MCF 10A (cell line): ENCODE data around the gene TTC9C. TPM values are rescaled to one million over a fixed set of nuclear protein-coding genes. Genes with fewer than 3 reads are reported as not detected.

Experiments
- BruUV-seq: library from RNA; stranded (reverse); fragments of 400-500 nt; replicated peaks from 2 replicates; lab custom pipeline; 2021; lab: Mats Ljungman, UMichigan
- CTCF ChIA-PET: fragments of 300-600 bp; sonication (Branson Sonifier 250); formaldehyde crosslinking; extraction: SDS; loops from one replicate; lab custom pipeline; 2021; ENCODE audit warnings: antibody characterized with exemption, inconsistent platforms; lab: Yijun Ruan, JAX
- POLR2A ChIA-PET: fragments of 300-600, 350-650 bp; sonication (Branson Sonifier 250); formaldehyde crosslinking; extraction: SDS; loops from one replicate; lab custom pipeline; 2020; ENCODE audit warnings: antibody characterized with exemption, inconsistent platforms; lab: Yijun Ruan, JAX
- DNase-seq: peaks from one replicate; pipeline ENCODE4 v3.0.0-alpha.2; 2018; ENCODE audit not compliant: unreplicated experiment
- H3K27ac Mint-ChIP-seq: one replicate; pipeline ENCODE4 v1.8.0; 2022; ENCODE audit warnings: mild to moderate bottlenecking, low read depth, mixed read lengths; ENCODE audit not compliant: unreplicated experiment
- H3K27me3 Mint-ChIP-seq: one replicate; pipeline ENCODE4 v1.8.0; 2022; ENCODE audit warnings: mixed read lengths; ENCODE audit not compliant: insufficient read depth, unreplicated experiment
- H3K36me3 Mint-ChIP-seq: one replicate; pipeline ENCODE4 v1.8.0; 2022; ENCODE audit warnings: mild to moderate bottlenecking, moderate library complexity, mixed read lengths; ENCODE audit not compliant: insufficient read depth, unreplicated experiment
- H3K4me1 Mint-ChIP-seq: one replicate; pipeline ENCODE4 v1.8.0; 2022; ENCODE audit warnings: mixed read lengths; ENCODE audit not compliant: insufficient read depth, unreplicated experiment
- H3K4me3 Mint-ChIP-seq: one replicate; pipeline ENCODE4 v1.8.0; 2022; ENCODE audit warnings: mild to moderate bottlenecking, moderate library complexity, mixed read lengths; ENCODE audit not compliant: unreplicated experiment
- H3K9me3 Mint-ChIP-seq: one replicate; pipeline ENCODE4 v1.8.0; 2022; ENCODE audit warnings: mixed read lengths; ENCODE audit not compliant: unreplicated experiment
- CTCF ChIP-seq: fragments of 200-600 bp; IDR thresholded peaks from one replicate; pipeline ENCODE4 v1.8.0; 2022; ENCODE audit warnings: antibody characterized with exemption, mild to moderate bottlenecking; ENCODE audit not compliant: unreplicated experiment
- intact Hi-C: fragments of 100-400 bp; cut with micrococcal nuclease; formaldehyde crosslinking; loops from 2 replicates; pipeline ENCODE4 v1.14.1; 2022
- total RNA-seq: library from RNA; stranded (reverse); gene quantifications from 2 replicates; pipeline ENCODE4 v1.2.3, GENCODE V29; 2022

TTC9C gene
- total RNA-seq, 1 experiment from 2014 or later = 27.3 TPM

GRCh38 chr11:62712276-62712812, 15.9 kb upstream of the TTC9C start:
- H3K4me3 Mint-ChIP-seq = no peak overlapping the region

DNA sequence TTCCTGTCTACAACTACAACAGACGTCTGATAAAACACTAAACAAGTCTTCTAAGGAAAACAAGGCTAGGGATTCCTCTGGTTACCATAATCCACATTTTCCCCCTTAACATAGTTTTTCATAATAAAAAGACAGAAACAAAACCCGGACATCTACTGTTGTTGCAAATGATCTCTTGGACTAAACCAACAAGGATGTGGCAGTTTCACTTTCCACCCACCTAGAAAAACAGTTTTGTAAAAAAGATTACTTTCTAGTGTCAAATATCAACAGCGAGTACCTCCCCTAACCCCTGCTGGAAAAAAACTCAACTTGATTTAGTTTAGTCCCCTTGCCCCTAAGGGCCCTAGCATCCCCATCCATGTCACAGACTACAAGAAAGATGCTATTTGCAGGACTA, 15.4 kb upstream of the TTC9C start:
- intact Hi-C loops = no loop called here
- TSS peak; percentile 36 for BruUV-seq
- DNase-seq = no peak
- peaks cover 17% of the 10 kb centered on the region for H3K4me1 Mint-ChIP-seq
- no peaks in the 10 kb centered on the region for H3K27me3 Mint-ChIP-seq
- peaks cover 67% of the 10 kb centered on the region for H3K36me3 Mint-ChIP-seq
- ChIA-PET CTCF (interaction anchor here (0.8 kb wide), 1 partner anchor 181 kb away, joined by 4 read pairs; no protein-coding TSS in a partner anchor), POLR2A (interaction anchor here (15.7 kb wide), 1 partner anchor 13 kb away, joined by 197 read pairs; the partner anchor contains the start of genes HNRNPUL2 and TTC9C)
- TF ChIP-seq CTCF = no peak
- no peak overlapping the region for H3K27ac Mint-ChIP-seq
- H3K4me3 Mint-ChIP-seq = no peak overlapping the region
- H3K9me3 Mint-ChIP-seq = no peaks in the 10 kb centered on the region

More at GRCh38 chr11:62712276-62712812, 15.9 kb upstream of the TTC9C start:
- BruUV-seq = no TSS peak
- peaks cover 62% of the 10 kb centered on the region for H3K36me3 Mint-ChIP-seq
- POLR2A ChIA-PET = interaction anchor here (15.7 kb wide), 1 partner anchor 14 kb away, joined by 197 read pairs; the partner anchor contains the start of genes HNRNPUL2 and TTC9C
- DNase-seq = no peak
- TF ChIP-seq CTCF = no peak
- H3K27ac Mint-ChIP-seq = no peak overlapping the region
- CTCF ChIA-PET = interaction anchor here (0.7 kb wide), 1 partner anchor 39 kb away, joined by 4 read pairs; no protein-coding TSS in a partner anchor
- H3K4me1 Mint-ChIP-seq = peaks cover 16% of the 10 kb centered on the region
- H3K27me3 Mint-ChIP-seq = no peaks in the 10 kb centered on the region
- intact Hi-C loops = no loop called here
- no peaks in the 10 kb centered on the region for H3K9me3 Mint-ChIP-seq

DNA sequence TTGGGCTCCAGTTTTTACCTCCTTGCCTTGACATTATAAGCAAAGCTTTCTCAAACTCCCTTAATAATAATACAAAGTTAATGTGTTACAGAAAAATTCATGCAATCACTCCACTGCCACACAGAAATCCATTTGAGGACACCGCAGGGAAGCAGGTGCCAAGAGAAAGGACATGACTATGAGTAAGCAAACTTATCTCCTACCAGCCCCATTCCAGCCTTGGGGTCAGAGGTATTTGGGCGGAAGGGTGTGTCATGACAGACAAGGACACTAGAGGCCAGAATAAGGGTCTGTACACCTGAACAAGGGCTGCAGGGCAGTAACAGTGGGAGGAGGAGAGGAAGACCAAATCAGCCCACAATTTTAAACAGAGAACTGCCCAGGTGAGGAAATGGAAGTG, 14.9 kb upstream of the TTC9C start:
- H3K27ac Mint-ChIP-seq = no peak overlapping the region
- no peaks in the 10 kb centered on the region for H3K27me3 Mint-ChIP-seq
- intact Hi-C loops = no loop called here
- no TSS peak for BruUV-seq
- peaks cover 72% of the 10 kb centered on the region for H3K36me3 Mint-ChIP-seq
- ChIA-PET CTCF (interaction anchor here (0.7 to 0.8 kb wide), 3 partner anchors 24 to 180 kb away, joined by 3 to 4 read pairs (median 3); partner anchors contain the start of gene LRRN4CL), POLR2A (interaction anchor here (0.9 to 15.7 kb wide), 2 partner anchors 13 to 40 kb away, joined by 3 to 197 read pairs; partner anchors contain the start of genes HNRNPUL2 and TTC9C)
- no peaks in the 10 kb centered on the region for H3K9me3 Mint-ChIP-seq
- H3K4me3 Mint-ChIP-seq = no peak overlapping the region
- TF ChIP-seq CTCF = no peak
- peaks cover 21% of the 10 kb centered on the region for H3K4me1 Mint-ChIP-seq
- DNase-seq = no peak

- Mint-ChIP-seq H3K9me3 (no peaks in the 10 kb centered on the region), H3K27me3 (no peaks in the 10 kb centered on the region), H3K4me3 (no peak overlapping the region), H3K4me1 (peaks cover 15% of the 10 kb centered on the region), H3K27ac (no peak overlapping the region), H3K36me3 (peaks cover 78% of the 10 kb centered on the region)
- intact Hi-C loops = no loop called here
- CTCF ChIA-PET = interaction anchor here (0.6 to 1.7 kb wide), 6 partner anchors 15 to 72 kb away, joined by 3 to 5 read pairs (median 4); partner anchors contain the start of gene TMEM179B
- no peak for DNase-seq
- no peak for TF ChIP-seq CTCF
- BruUV-seq = no TSS peak
- POLR2A ChIA-PET = interaction anchor here (1.7 to 15.7 kb wide), 2 partner anchors 10 to 11 kb away, joined by 5 to 197 read pairs; partner anchors contain the start of genes HNRNPUL2 and TTC9C
These were observed 12.8 kb upstream of the TTC9C start for GRCh38 chr11:62715150-62716130.
